Cardiac fibroblast (primary cell): Measurements from ENCODE around the gene CENPM.

Experiments used
- DNase-seq, 2 donors: peaks; one replicate each; pipeline versions ENCODE4 v3.0.0 to v3.0.0-alpha.2; 2010; ENCODE audit warnings: low read depth in 2 of 2
- H3K4me3 ChIP-seq, 2 donors: replicated peaks in 1 of 2; 1 replicate in 1 of 2; 2 replicates in 1 of 2; pipeline ENCODE4 v1.5.1; 2011; ENCODE audit warnings: low read depth in 2 of 2, low read length in 2 of 2, mild to moderate bottlenecking in 2 of 2, moderate library complexity in 1 of 2
- TF ChIP-seq, protein P1 (sequence below): IDR thresholded peaks from one replicate; pipeline ENCODE4 v1.5.1; 2011; ENCODE audit warnings: low read depth, mild to moderate bottlenecking, low read length, inconsistent platforms

The CENPM gene

DNA sequence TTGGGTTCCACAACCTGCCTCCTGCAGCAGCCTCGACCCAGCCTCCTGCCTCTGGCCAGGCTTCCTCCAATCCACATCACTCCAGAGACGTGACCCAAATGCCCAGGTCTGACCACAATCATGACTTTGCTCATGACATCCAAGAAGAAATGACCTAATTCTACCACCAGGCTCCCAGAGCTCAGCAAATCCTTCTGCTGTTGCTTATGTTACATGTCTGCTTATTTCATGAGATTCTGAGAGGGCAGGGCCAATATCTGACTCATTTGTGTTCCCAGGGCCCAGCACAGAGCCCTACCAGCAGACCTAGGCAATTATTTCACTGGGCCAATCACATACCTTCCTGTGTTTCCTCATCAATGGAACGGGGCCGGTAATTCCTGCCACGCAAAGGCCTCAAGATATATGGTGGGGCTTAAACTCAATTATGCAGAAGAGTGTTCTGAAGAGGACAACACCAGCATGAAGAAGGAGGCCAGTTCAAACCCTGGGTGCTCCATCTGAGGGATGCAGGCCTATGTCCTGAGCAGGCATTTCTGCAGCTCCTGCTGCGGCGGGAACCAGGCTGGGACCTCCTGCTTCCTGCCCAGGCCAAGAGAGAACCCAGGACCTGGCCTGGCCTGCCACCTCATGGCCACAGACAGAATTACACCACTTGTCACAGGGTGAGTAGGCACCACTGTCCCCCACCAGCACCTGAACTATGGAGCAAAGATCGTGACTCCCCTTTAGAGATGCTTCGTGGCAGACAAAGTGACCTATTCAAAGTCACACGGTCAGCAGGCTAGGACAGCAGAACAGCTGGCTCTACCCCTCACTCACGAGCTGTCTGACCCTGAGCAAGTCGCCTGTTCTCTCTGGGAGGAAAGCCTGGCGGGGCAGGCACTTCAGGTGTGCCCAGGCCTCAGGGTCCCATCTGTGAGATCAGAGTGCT, 5.9 kb downstream of the CENPM start:
- DNase-seq: peak; percentile 86 to 95
- no peak overlapping the region for H3K4me3 ChIP-seq
- TF ChIP-seq, protein P1, sequence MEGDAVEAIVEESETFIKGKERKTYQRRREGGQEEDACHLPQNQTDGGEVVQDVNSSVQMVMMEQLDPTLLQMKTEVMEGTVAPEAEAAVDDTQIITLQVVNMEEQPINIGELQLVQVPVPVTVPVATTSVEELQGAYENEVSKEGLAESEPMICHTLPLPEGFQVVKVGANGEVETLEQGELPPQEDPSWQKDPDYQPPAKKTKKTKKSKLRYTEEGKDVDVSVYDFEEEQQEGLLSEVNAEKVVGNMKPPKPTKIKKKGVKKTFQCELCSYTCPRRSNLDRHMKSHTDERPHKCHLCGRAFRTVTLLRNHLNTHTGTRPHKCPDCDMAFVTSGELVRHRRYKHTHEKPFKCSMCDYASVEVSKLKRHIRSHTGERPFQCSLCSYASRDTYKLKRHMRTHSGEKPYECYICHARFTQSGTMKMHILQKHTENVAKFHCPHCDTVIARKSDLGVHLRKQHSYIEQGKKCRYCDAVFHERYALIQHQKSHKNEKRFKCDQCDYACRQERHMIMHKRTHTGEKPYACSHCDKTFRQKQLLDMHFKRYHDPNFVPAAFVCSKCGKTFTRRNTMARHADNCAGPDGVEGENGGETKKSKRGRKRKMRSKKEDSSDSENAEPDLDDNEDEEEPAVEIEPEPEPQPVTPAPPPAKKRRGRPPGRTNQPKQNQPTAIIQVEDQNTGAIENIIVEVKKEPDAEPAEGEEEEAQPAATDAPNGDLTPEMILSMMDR: peak; percentile 87

DNA sequence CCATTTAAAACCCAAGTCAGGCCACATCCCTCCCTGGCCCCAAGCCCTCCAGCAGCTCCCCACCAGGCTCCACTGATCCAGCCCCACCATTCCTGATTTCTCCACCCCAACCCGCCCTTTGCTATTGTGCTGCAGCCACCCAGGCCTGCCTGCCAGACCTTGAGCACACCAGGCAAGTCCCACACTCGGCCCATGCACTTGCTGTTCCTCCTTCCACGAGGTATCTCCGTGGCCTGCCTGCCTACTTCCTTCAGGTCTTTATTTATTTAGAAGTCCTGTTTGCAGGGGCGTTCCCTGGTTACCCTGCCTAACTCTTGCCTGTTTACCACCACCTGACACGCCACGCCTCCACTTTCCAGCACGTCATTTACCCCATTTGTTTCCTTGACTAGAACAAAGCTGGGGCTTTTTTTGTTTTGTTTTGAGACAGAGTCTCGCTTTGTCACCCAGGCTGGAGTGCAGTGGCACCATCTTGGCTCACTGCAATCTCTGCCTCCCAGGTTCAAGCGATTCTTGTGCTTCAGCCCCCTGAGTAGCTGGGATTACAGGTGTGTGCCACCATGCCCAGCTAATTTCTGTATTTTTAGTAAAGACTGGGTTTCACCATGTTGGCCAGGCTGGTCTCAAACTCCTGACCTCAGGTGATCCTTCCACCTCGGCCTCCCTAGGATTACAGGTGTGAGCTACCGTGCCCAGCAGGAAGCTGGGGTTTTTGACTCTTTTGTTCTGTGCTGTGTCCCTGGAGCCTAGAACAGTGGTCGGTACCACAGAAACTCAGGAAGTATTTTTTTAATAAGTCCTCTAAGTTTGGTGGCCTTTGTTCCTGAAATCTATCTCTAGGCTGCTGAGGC, 6.7 kb downstream of the CENPM start:
- H3K4me3 ChIP-seq: no peak overlapping the region
- DNase-seq: no peak
- TF ChIP-seq, protein P1: no peak

DNA sequence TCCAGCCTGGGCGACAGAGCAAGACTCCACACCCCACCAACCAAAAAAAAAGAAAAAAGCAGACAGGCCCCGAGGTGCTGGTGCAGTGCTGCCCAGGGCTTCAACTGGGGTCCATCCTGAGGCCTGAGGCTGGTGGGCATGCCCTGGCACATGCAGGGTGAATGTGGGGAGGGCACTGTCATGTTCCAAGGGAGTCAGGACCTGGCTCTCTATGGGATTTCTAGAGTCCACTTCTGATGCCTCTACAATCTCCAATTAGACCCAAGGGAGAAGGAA, 10.1 kb downstream of the CENPM start:
- H3K4me3 ChIP-seq: no peak overlapping the region
- DNase-seq: no peak
- TF ChIP-seq, protein P1: no peak

DNA sequence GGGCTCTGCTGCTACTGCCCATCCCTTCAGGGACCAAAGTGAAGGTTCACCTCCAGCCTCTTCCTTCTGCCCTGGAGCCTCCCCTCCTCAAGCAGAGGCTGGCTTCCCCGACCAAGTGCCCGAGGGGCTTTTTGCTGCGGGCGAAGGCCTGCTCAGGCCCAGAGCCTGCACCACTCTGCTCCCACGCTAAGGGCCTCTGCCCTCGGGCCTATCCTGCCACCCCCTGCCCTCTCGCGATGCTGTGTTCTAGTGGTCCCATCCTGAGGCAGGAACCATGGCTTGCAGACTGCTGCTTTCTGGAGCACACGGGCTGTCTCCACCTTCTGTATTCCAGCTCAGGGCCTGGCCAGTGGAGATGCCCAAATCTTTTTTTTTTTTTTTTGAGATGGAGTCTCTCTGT, 11.4 kb downstream of the CENPM start:
- TF ChIP-seq, protein P1: no peak
- no peak overlapping the region for H3K4me3 ChIP-seq
- no peak for DNase-seq

DNA sequence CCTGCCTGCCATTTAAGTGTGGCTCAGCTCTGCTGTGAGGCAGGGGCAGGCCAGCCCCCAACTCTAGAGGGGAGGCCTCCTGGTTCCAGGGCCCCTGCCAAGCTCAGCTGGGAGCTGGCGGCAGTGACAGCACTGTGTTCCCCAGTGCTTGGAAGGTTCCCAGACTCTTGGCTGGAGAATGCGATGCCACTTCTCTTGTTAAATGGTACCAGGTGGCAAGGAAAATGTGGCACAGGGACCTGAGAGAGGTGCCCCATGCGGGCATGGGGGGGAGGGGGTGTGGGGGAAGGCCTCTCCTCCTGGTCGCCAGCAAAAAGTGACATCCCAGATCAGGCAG, 12.0 kb downstream of the CENPM start:
- DNase-seq: no peak
- TF ChIP-seq, protein P1: no peak
- no peak overlapping the region for H3K4me3 ChIP-seq

DNA sequence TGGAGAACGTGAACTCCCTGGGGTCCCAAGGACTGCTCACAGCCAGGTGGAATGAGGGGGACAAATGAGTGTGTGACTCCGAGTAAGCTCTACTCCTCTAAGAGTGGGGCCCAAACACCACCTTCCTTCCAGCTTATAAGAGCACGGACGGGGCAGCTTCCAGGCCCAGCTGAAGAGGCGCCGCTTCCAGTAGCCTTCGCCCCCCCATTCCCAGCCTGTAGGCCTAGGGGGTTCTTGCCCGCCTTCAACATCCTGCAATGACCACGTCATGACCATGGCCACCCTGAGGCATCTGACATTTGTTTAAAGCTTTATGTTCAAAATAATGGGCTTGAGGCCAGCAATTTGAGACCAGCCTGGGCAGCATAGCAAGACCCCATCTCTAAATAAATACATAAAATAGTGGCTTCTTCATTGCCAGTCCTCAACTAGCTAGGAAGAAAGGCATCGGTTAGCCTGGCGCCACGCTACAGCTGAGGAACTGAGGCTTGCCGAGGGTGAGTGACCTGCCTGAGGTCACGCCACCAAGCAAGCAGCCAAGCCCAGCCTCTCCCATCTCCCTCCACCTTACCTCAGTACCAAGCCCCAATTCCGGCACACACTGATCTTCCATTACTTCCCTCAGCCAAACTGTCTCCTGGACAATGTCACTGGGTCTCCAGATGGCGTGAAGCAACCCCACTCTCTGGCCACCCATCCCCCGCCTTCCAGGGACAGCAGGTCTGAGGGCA, 12.5 kb downstream of the CENPM start:
- no peak overlapping the region for H3K4me3 ChIP-seq
- no peak for DNase-seq
- TF ChIP-seq, protein P1: no peak
